NCI-H748 treated with DMSO at 0.1 percent for 48 hours (cell line): ENCODE results near the gene DCUN1D2.
"Not testable (repeated sequence)": the region's sequence is repeated elsewhere in the genome, so short reads cannot be mapped to it uniquely, and the experiment has no call there.

ENCODE experiments used
- DNase-seq: peaks from one replicate; lab custom pipeline; 2025; lab: John Stamatoyannopoulos, UW

Gene DCUN1D2

GRCh38 chr13:113464476-113464875, 26.0 kb downstream of the DCUN1D2 start:
- DNase-seq: no peak

GRCh38 chr13:113461022-113461751, 29.3 kb downstream of the DCUN1D2 start:
- no peak for DNase-seq

GRCh38 chr13:113460599-113460998, 29.9 kb downstream of the DCUN1D2 start:
- no peak for DNase-seq

- DNase-seq: no peak
These were observed 30.4 kb downstream of the DCUN1D2 start for GRCh38 chr13:113460064-113460555.

- DNase-seq: no peak
These were observed 32.1 kb downstream of the DCUN1D2 start for GRCh38 chr13:113458253-113459065.

GRCh38 chr13:113457510-113457909, 33.0 kb downstream of the DCUN1D2 start:
- DNase-seq: no peak

- DNase-seq: no peak
These were observed 34.3 kb downstream of the DCUN1D2 start for GRCh38 chr13:113456116-113456702.

- no peak for DNase-seq
These were observed 35.1 kb downstream of the DCUN1D2 start for GRCh38 chr13:113455384-113455783.

GRCh38 chr13:113454936-113455335, 35.6 kb downstream of the DCUN1D2 start:
- DNase-seq: no peak

- no peak for DNase-seq
These were observed 37.3 kb downstream of the DCUN1D2 start, which contains the start of gene ADPRHL1 for GRCh38 chr13:113452942-113453901. Gene ADPRHL1, minus strand, starts transcription at chr13:113453488. Its CDS starts 51 bp downstream, at chr13:113453437.

- DNase-seq: no peak
These were observed 38.0 kb downstream of the DCUN1D2 start for GRCh38 chr13:113452466-113452865.

- no peak for DNase-seq
These were observed 38.5 kb downstream of the DCUN1D2 start for GRCh38 chr13:113451951-113452421.

- not testable (repeated sequence) for DNase-seq
These were observed 39.5 kb downstream of the DCUN1D2 start for GRCh38 chr13:113450861-113451620.

GRCh38 chr13:113450348-113450744, 40.2 kb downstream of the DCUN1D2 start:
- DNase-seq: not testable (repeated sequence)

GRCh38 chr13:113449693-113450347, 40.7 kb downstream of the DCUN1D2 start:
- no peak for DNase-seq

- no peak for DNase-seq
These were observed 41.4 kb downstream of the DCUN1D2 start for GRCh38 chr13:113448885-113449692.

- DNase-seq: no peak
These were observed 42.0 kb downstream of the DCUN1D2 start for GRCh38 chr13:113448545-113448884.

- no peak for DNase-seq
These were observed 42.9 kb downstream of the DCUN1D2 start for GRCh38 chr13:113447596-113447995.

GRCh38 chr13:113446488-113446854, 44.0 kb downstream of the DCUN1D2 start:
- no peak for DNase-seq
